IPS-18a (cell line): Measurements from ENCODE around the gene TRIM47.

Source experiments
- H3K27ac ChIP-seq: one replicate; pipeline ENCODE4 v1.5.1; 2013; ENCODE audit warnings: low read length
- H3K27me3 ChIP-seq: one replicate; pipeline ENCODE4 v1.6.1; 2013; ENCODE audit warnings: mild to moderate bottlenecking, low read length; ENCODE audit not compliant: control insufficient read depth, insufficient read depth
- H3K36me3 ChIP-seq: one replicate; pipeline ENCODE4 v1.6.1; 2013; ENCODE audit warnings: low read depth, low read length; ENCODE audit not compliant: control insufficient read depth
- H3K4me1 ChIP-seq: one replicate; pipeline ENCODE4 v1.6.1; 2013; ENCODE audit warnings: low read depth, low read length; ENCODE audit not compliant: control insufficient read depth
- H3K4me3 ChIP-seq: one replicate; pipeline ENCODE4 v1.5.1; 2013; ENCODE audit warnings: low read length
- H3K9ac ChIP-seq: one replicate; pipeline ENCODE4 v1.6.1; 2013; ENCODE audit warnings: mild to moderate bottlenecking, low read length, moderate library complexity
- H3K9me3 ChIP-seq: one replicate; pipeline ENCODE4 v1.6.1; 2013; ENCODE audit warnings: low read depth, low read length; ENCODE audit not compliant: control insufficient read depth

TRIM47 gene

DNA sequence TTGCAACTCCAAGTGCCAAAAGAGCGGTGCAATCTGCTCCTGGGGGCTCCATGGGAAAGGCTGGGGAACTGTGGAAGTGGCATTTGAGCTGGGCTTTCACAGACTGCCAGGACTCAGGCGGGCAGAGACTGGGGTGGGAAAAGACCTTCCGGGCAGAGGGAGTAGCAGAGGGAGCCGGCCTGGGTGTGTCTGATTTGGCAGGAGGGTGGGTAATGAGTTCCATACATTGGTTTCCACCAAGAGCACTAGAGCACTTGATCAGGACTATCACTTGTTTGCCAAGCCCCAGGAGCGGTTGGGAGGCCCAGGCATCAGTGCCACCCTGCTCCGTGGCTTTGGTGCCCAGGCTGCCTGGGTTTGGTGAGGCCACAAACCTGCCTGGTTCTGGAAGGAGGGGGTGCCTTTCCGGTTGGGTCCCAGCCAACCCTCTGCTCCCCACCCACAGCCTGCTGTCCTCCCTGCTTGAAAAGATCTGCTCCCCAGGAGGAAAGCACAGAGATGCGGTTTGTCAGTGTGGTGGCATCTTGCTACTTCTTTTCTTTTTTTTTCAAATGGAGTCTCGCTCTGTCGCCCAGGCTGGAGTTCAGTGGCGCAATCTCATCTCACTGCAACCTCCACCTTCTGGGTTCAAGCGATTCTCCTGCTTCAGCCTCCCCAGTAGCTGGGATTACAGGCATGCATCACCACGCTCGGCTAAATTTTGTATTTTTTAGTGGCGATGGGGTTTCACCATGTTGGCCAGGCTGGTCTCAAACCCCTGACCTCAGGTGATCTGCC, 3.5 kb upstream of the TRIM47 start:
- Histone ChIP-seq H3K36me3 (no peaks in the 10 kb centered on the region), H3K9me3 (no peaks in the 10 kb centered on the region), H3K27me3 (peaks cover 27% of the 10 kb centered on the region), H3K4me1 (no peaks in the 10 kb centered on the region), H3K9ac (no peak overlapping the region), H3K27ac (no peak overlapping the region), H3K4me3 (no peak overlapping the region)

DNA sequence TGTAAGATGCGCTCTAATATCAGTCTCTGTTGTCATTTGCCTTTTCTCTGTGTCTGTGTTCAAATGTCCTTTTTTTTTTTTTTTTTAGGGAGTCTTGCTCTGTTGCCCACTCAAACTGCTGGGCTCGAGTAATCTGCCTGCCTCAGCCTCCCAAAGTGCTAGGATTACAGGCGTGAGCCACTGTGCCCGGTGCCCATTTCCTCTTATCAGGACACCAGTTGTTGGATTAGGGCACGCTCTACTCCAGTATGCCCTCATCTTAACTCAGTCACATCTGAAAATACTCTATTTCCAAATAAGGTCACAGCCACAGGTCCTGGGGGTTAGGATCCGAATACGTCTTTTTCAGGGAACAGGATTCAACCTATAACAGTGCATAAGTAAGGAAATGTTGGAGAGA, 1.9 kb upstream of the TRIM47 start:
- peaks cover 38% of the 10 kb centered on the region for H3K27me3 ChIP-seq

DNA sequence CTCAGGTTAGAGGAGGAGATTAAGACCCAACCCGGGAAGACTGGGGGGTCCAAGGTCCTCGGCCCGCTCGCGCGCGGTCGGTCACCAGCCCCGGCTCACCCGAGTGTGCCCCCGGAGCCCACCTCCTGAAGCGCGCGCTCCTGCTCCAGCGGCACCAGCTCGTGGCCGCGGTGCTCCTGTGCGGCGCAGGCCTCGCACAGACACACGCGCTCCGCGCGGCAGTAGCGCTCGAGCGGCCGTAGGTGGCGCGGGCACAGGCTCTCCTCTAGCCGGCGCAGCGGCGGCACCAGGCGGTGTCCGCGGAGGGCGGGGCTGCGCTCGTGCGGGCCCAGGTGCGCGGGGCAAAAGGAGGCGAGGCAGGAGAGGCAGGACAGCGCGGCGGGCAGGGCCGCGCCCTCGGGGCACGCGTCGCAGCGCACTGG, 618 bp downstream of the TRIM47 start:
- Histone ChIP-seq H3K4me3 (peak overlapping the region; percentile 63), H3K9ac (no peak overlapping the region), H3K27ac (no peak overlapping the region), H3K9me3 (no peaks in the 10 kb centered on the region), H3K27me3 (peaks cover 38% of the 10 kb centered on the region), H3K36me3 (no peaks in the 10 kb centered on the region), H3K4me1 (no peaks in the 10 kb centered on the region)

More for the DNA sequence above, 1.9 kb upstream of the TRIM47 start:
- Histone ChIP-seq H3K4me3 (no peak overlapping the region), H3K9me3 (no peaks in the 10 kb centered on the region), H3K36me3 (no peaks in the 10 kb centered on the region), H3K9ac (no peak overlapping the region), H3K4me1 (no peaks in the 10 kb centered on the region), H3K27ac (no peak overlapping the region)

GRCh38 chr17:75876938-75877751, 1.2 kb downstream of the TRIM47 start:
- Histone ChIP-seq H3K36me3 (no peaks in the 10 kb centered on the region), H3K4me3 (peak overlapping the region; percentile 63), H3K4me1 (no peaks in the 10 kb centered on the region), H3K9ac (no peak overlapping the region), H3K27ac (no peak overlapping the region), H3K27me3 (peaks cover 38% of the 10 kb centered on the region), H3K9me3 (no peaks in the 10 kb centered on the region)

- no peaks in the 10 kb centered on the region for H3K36me3 ChIP-seq
- no peaks in the 10 kb centered on the region for H3K4me1 ChIP-seq
- no peak overlapping the region for H3K4me3 ChIP-seq
- H3K27ac ChIP-seq: no peak overlapping the region
- no peaks in the 10 kb centered on the region for H3K9me3 ChIP-seq
- no peak overlapping the region for H3K9ac ChIP-seq
- H3K27me3 ChIP-seq: peaks cover 38% of the 10 kb centered on the region
Observed at GRCh38 chr17:75876190-75876937, 2.0 kb downstream of the TRIM47 start.

GRCh38 chr17:75875940-75876189, 2.5 kb downstream of the TRIM47 start:
- Histone ChIP-seq H3K27me3 (peaks cover 38% of the 10 kb centered on the region), H3K27ac (no peak overlapping the region), H3K4me3 (no peak overlapping the region), H3K9me3 (no peaks in the 10 kb centered on the region), H3K9ac (no peak overlapping the region), H3K36me3 (no peaks in the 10 kb centered on the region), H3K4me1 (no peaks in the 10 kb centered on the region)

- Histone ChIP-seq H3K4me1 (no peaks in the 10 kb centered on the region), H3K9ac (no peak overlapping the region), H3K27ac (no peak overlapping the region), H3K36me3 (no peaks in the 10 kb centered on the region), H3K4me3 (no peak overlapping the region), H3K27me3 (peaks cover 38% of the 10 kb centered on the region), H3K9me3 (no peaks in the 10 kb centered on the region)
Observed at GRCh38 chr17:75875182-75875939, 3.0 kb downstream of the TRIM47 start.

DNA sequence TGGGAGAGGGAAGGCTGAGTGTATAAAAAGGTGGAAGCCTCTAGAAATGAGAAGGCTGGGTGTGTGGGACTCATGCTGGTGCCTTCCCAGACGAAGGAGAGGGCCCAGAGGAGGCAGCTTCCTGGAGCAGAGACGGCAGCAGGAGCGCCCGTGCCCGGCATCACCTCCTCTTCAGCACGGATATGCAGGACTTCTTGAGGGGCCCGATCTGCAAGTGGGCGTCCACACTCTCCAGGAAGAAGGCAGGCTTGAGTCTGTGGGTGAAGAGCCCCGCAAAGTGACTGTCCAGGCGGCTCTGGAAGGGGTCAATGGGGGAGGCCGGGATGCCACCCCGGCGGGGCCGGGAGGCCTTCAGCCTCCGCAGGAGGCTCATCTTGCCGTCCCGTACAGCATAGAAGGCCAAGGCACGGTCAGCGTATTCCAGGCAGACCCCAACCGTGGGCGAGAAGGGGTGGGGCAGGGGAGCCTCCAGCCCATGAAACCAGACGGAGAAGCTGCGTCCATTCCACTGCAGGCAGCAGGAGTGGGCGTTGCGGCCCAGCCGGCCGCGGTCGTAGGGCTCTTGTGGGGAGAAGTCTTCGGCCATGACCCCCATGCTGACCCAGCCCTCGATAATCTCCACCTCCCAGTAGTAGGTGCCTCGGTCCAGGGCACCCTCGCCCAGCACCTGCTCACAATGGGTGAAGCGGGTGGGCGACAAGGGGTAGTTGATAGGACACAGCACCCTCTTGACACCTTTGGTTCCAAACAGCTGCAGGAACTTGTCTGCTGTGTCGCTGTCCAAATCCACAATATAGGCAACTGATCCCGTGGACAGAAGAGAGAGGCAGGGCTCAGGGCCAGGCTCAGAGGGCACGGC, 3.8 kb downstream of the TRIM47 start:
- Histone ChIP-seq H3K9me3 (no peaks in the 10 kb centered on the region), H3K9ac (no peak overlapping the region), H3K4me3 (no peak overlapping the region), H3K27me3 (peaks cover 37% of the 10 kb centered on the region), H3K27ac (no peak overlapping the region), H3K4me1 (no peaks in the 10 kb centered on the region), H3K36me3 (no peaks in the 10 kb centered on the region)

GRCh38 chr17:75873587-75874322, 4.6 kb downstream of the TRIM47 start:
- Histone ChIP-seq H3K36me3 (no peaks in the 10 kb centered on the region), H3K4me3 (no peak overlapping the region), H3K9me3 (no peaks in the 10 kb centered on the region), H3K9ac (no peak overlapping the region), H3K4me1 (no peaks in the 10 kb centered on the region), H3K27ac (no peak overlapping the region), H3K27me3 (peaks cover 29% of the 10 kb centered on the region)
